Stimulated activated CD4-positive, alpha-beta T cell treated with anti-CD3 and anti-CD28 coated beads, Interleukin-1b, Interleukin-23, amount 100 ng/mL, for 24 hours (primary cell): ENCODE data around the gene CNOT6.

ENCODE experiments used
- DNase-seq, 4 experiments: peaks; one replicate each; pipeline ENCODE4 v3.0.0-alpha.2; 2020; ENCODE audit warnings: low read depth in 4 of 4, low spot score in 1 of 4

Gene CNOT6

GRCh38 chr5:180598797-180599589, 104.8 kb downstream of the CNOT6 start:
- no peak for DNase-seq

GRCh38 chr5:180599590-180599914, 105.4 kb downstream of the CNOT6 start:
- no peak for DNase-seq

- DNase-seq = no peak
Observed at GRCh38 chr5:180599981-180600553, 105.9 kb downstream of the CNOT6 start.

GRCh38 chr5:180600554-180601041, 106.4 kb downstream of the CNOT6 start:
- DNase-seq = no peak

- DNase-seq = no peak
Observed at GRCh38 chr5:180601591-180602480, 107.7 kb downstream of the CNOT6 start.

GRCh38 chr5:180602481-180603075, 108.4 kb downstream of the CNOT6 start:
- no peak for DNase-seq

GRCh38 chr5:180603076-180603594, 109.0 kb downstream of the CNOT6 start:
- DNase-seq = no peak

- DNase-seq = no peak
Observed at GRCh38 chr5:180604271-180604670, 110.1 kb downstream of the CNOT6 start.

- peak; percentile 24 to 44 (median 40) for DNase-seq
Observed at GRCh38 chr5:180605554-180606214, 111.5 kb downstream of the CNOT6 start.

- DNase-seq = no peak
Observed at GRCh38 chr5:180606215-180606785, 112.1 kb downstream of the CNOT6 start.

- DNase-seq = no peak
Observed at GRCh38 chr5:180607861-180608571, 113.8 kb downstream of the CNOT6 start.

GRCh38 chr5:180608572-180609310, 114.6 kb downstream of the CNOT6 start:
- DNase-seq = no peak

GRCh38 chr5:180609386-180609785, 115.2 kb downstream of the CNOT6 start:
- no peak for DNase-seq

GRCh38 chr5:180609817-180610550, 115.8 kb downstream of the CNOT6 start:
- DNase-seq = no peak

- no peak for DNase-seq
Observed at GRCh38 chr5:180611140-180611850, 117.1 kb downstream of the CNOT6 start.

GRCh38 chr5:180612683-180613082, 118.5 kb downstream of the CNOT6 start:
- no peak for DNase-seq

- no peak for DNase-seq
Observed at GRCh38 chr5:180613188-180613813, 119.1 kb downstream of the CNOT6 start.
